A549 treated with dexamethasone at 1 μM for 4 hours (cell line): Measurements from ENCODE around the gene PEAR1. TPM values are rescaled to one million over a fixed set of nuclear protein-coding genes. Genes with fewer than 3 reads are reported as not detected.

ENCODE experiments used
- total RNA-seq: library from RNA; stranded (reverse); fragments of 200-300 nt; extraction: Qiagen RNA extraction; gene quantifications from 5 replicates; pipeline ENCODE4 v1.2.3, GENCODE V29; 2022

PEAR1 gene, protein sequence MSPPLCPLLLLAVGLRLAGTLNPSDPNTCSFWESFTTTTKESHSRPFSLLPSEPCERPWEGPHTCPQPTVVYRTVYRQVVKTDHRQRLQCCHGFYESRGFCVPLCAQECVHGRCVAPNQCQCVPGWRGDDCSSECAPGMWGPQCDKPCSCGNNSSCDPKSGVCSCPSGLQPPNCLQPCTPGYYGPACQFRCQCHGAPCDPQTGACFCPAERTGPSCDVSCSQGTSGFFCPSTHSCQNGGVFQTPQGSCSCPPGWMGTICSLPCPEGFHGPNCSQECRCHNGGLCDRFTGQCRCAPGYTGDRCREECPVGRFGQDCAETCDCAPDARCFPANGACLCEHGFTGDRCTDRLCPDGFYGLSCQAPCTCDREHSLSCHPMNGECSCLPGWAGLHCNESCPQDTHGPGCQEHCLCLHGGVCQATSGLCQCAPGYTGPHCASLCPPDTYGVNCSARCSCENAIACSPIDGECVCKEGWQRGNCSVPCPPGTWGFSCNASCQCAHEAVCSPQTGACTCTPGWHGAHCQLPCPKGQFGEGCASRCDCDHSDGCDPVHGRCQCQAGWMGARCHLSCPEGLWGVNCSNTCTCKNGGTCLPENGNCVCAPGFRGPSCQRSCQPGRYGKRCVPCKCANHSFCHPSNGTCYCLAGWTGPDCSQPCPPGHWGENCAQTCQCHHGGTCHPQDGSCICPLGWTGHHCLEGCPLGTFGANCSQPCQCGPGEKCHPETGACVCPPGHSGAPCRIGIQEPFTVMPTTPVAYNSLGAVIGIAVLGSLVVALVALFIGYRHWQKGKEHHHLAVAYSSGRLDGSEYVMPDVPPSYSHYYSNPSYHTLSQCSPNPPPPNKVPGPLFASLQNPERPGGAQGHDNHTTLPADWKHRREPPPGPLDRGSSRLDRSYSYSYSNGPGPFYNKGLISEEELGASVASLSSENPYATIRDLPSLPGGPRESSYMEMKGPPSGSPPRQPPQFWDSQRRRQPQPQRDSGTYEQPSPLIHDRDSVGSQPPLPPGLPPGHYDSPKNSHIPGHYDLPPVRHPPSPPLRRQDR
- 5.0 to 9.3 TPM (median 6.5 TPM) in 5 replicates for total RNA-seq

DNA sequence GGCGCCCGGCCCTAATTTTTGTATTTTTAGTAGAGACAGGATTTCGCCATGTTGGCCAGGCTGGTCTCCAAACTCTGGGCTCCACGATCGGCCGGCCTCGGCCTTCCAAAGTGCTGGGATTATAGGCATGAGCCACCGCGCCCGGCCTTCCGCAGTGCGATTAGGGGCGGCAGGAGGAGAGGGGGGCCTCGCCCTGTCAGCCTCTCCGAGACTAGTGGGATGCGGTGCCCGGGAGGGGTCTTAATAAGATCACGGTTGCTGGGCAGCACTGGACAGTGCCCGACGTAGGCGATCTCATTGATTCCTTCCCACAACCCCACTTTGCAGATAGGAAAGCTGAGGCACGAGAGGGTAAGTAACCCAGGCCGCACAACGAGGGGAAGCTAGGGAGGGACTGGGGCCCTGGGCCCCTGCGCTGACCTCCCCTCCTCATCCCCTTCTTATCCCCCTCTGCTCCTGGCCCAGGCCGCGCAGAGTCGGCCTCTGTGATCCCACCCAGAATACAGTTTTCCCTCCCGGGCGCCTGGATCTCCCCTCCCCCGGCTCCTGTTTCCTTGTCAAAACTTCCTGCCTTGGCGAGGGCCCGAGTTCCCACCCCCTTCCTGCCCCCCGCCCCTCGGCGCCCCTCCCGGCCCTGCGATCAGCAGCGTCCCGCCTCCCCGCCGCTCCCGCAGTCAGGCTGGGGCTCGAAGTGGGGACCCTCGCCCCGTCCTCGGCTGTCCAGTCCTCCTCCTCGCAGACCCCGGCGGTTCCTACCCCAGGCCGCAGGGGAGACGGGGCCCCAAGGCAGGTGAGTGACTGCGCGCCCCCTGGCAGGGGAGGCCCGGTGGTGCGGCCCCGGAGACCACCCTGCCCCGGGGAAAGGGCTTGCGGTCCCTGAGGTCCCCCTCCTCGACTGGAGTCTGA, at the start of gene PEAR1:
Gene PEAR1, plus strand, starts transcription at position 671 of the 906 bp plus-strand sequence. CDS start 10,209 bp downstream, outside the sequence.

DNA sequence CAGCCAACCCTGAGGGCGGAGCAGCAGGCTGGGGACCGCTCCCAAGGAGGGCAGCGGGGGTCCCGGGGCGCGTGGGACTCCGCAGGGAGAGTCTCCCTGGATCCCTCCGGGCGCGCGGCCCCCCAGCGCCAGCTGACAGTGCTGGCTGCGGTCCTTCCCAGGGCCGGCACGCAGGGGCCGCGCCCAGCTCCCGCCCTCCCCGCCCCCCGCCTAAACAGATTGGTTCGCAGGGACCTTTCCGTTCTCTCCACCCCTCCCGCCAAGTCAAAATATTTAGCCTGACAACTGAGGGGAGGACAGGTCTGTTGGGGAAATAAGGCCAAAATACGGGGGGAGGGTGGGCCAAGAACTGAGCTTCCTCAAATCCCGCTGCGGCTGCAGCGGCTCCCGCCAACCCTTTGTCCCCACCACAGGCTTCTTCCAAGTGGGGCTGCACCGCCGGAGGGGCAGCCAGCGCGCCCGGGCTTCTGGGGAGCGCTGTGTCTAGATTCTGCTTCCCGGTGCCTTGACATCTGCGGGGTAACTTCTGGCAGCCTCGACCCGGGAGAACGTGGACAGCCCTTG, 34.5 kb upstream of the PEAR1 start, which contains the start of gene INSRR:
Gene INSRR, minus strand, starts transcription at position 159 of the 564 bp plus-strand sequence. CDS start 496 bp downstream, outside the sequence.

DNA sequence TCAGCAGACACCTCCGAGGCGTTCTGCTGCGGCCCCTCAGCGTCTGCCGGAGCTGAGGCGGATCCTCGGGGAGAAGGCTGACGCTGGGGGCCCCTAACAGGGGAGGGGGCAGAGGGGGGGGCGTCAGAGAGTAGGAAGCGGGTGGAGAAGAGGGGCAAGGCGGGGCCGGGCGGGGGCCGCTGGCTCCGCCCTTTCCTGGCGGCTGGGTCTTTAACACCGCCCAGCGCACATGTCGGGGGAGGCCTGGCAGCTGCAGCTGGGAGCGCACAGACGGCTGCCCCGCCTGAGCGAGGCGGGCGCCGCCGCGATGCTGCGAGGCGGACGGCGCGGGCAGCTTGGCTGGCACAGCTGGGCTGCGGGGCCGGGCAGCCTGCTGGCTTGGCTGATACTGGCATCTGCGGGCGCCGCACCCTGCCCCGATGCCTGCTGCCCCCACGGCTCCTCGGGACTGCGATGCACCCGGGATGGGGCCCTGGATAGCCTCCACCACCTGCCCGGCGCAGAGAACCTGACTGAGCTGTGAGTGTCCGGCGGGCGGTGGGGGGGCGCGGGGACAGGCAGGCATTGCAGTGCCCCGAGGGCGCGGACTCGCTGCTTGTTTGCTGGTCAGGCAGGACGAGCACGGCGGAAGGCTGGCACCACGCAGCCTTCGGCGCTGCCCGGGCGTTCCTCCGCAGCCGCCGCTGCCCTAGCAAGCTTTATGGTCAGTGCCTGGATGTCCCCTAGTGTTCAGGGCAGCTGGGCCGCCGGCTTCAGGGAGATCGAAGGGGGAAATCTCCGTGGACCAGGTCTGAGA, 32.7 kb upstream of the PEAR1 start, which contains the start of gene NTRK1:
Gene NTRK1, plus strand, starts transcription at position 238 of the 796 bp plus-strand sequence. Its CDS starts 70 bp downstream, at position 308.

DNA sequence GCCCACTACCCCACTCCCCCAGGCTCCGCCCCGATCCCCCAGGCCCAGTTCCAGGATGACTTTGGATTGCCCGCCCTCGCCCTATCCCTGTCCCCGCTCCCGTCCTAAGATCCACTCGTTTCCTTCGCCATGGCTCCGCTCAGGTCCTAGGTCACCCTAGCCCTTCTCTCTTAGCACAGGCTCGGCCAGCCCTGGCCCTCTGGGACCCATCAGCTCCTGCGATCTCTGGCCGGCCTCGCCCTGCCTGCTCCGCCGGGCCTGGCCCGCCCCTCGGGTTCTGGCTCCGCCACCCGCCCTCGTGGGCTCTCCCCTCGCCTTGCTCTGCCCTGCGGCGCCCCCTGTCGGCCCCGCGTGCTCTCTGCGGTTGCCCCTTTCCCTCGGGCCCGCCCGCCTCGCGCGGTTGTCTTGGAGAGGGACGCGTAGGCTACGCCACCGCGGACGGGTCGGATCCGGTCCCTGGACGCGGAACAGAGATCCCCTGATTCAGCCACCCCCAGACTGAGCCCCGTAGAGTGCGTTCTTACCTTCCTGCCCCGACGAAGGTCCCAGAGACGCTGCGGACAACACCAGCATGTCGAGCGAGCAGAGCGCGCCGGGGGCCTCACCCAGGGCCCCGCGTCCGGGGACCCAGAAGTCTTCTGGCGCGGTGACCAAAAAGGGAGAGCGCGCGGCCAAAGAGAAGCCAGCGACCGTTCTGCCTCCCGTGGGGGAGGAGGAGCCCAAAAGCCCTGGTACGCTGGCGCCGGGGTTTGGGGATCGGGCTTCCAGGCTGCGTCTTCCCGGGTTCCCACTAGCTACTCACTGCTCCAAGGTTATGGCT, 26.9 kb downstream of the PEAR1 start, which contains the start of gene LRRC71:
Gene LRRC71, plus strand, starts transcription at position 400 of the 820 bp plus-strand sequence. Its CDS starts 172 bp downstream, at position 572.

Other genes starting within 250 kb of the PEAR1 start
- gene NES, start 216.3 kb upstream of the PEAR1 start, total RNA-seq: 1.3 TPM in 5 replicates
- gene CRABP2, start 188.1 kb upstream of the PEAR1 start, total RNA-seq: 7.2 to 11.0 TPM (median 8.9 TPM) in 5 replicates
- 20.9 to 24.1 TPM (median 23.2 TPM) in 5 replicates for gene METTL25B, start 165.2 kb upstream of the PEAR1 start, total RNA-seq
- gene ISG20L2, start 165.0 kb upstream of the PEAR1 start, total RNA-seq: 40.1 to 53.8 TPM (median 46.0 TPM) in 5 replicates
- gene MRPL24, start 152.6 kb upstream of the PEAR1 start, total RNA-seq: 189 to 212 TPM (median 200 TPM) in 5 replicates
- 423 to 447 TPM (median 444 TPM) in 5 replicates for gene HDGF, start 142.0 kb upstream of the PEAR1 start, total RNA-seq
- gene PRCC, start 126.2 kb upstream of the PEAR1 start, total RNA-seq: 63.4 to 85.5 TPM (median 76.8 TPM) in 5 replicates
- 2.5 to 4.6 TPM (median 3.3 TPM) in 5 replicates for gene SH2D2A, start 76.9 kb upstream of the PEAR1 start, total RNA-seq
- gene INSRR, start 34.6 kb upstream of the PEAR1 start, total RNA-seq: not detected in 5 replicates
- gene NTRK1, start 32.9 kb upstream of the PEAR1 start, total RNA-seq: 0.06 to 0.16 TPM (median 0.08 TPM) in 4 of 5 replicates, not detected in the other
- 0.08 to 0.12 TPM (median 0.10 TPM) in 5 replicates for gene LRRC71, start 26.9 kb downstream of the PEAR1 start, total RNA-seq
- gene ARHGEF11, start 152.0 kb downstream of the PEAR1 start, total RNA-seq: 13.9 to 18.8 TPM (median 18.4 TPM) in 5 replicates
- gene ETV3L, start 206.1 kb downstream of the PEAR1 start, total RNA-seq: not detected in 5 replicates
- 10.6 to 13.5 TPM (median 12.9 TPM) in 5 replicates for gene ETV3, start 244.7 kb downstream of the PEAR1 start, total RNA-seq